Central memory CD4-positive, alpha-beta T cell (primary cell): ENCODE results near the gene GNB1.
A peak's percentile ranks its signal among the peaks of the same experiment; 100 is the strongest.
"Not testable (repeated sequence)": the region's sequence is repeated elsewhere in the genome, so short reads cannot be mapped to it uniquely, and the experiment has no call there.

Experiments
- DNase-seq: peaks from one replicate; pipeline ENCODE4 v3.0.0; 2022

The GNB1 gene

DNA sequence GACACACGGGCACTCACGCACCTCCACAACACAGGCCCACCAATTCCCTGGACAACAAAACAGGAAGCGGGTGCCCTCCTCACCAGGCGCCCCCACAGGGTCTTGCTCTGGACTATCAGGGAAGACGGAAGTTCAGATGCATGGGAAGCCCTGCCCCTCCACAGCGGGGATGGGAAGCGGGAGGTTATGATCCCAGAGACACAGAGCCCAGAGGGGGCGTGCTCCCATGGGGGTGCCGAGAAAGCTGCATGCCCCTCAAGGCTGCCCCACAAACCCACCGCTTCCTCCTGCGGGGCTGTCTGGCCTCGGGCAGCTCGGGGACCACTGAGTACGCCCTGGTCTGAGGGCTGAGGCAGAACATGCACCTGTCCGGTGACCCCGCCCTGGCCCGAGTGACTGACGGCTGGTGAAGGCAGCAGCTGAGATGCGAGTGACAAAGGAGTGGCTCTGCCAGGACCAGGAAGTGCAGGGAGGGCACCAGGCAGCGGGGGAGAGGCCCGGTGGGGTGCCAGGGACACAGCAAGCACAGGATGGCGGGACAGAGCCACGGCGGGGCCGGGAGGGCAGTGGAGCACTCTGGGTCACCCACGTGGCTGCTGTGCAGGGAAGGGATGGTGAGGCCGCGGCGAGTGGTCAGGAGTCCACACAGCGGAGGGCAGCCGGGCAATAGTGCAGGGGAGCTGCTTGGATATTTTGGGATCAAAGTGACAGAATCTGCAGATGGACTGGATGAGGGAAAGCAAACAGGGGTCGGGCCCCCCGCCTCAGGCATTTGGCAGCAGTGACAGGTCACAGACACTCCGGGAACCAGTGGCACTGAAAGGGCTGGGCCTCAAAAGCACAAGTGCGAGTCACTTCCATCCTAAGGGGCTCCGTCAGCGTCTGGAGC lies 131.2 kb downstream of the GNB1 start:
- no peak for DNase-seq

DNA sequence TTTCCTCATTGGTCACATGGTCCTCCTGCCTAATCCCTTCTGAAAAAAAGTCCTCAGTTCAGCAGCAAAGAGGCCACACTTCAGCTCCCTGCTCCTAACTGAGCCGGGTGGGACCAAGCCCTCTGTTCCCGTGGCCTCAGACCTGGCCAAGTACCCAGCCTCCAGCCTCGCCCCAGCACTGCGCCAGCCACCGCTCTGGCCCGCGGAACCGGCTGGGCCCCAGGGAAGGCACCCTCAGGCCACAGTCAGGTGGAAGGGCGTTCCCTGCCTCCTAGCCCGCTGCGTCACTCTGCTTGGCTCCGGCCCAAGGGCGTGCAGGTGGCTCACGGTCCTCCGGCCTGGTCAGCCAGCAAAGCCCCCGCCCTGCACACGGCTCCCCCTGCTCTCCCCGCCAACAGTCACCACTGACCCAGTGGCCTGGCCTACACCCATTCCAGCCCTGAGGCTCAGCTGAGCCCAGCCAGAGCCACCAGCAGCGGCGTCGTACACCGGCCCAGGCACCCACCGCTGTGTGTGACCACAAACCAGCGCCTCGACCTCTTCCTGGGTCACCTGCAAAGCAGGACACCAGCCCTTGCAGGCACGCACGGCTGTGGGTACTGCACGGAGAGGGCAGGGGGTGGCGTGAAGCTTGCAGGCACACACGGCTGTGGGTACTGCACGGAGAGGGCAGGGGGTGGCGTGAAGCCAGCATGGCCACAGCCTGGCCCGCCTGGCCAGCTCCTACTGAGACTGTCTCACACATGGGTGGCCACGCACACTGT lies 132.0 kb downstream of the GNB1 start:
- DNase-seq = no peak

DNA sequence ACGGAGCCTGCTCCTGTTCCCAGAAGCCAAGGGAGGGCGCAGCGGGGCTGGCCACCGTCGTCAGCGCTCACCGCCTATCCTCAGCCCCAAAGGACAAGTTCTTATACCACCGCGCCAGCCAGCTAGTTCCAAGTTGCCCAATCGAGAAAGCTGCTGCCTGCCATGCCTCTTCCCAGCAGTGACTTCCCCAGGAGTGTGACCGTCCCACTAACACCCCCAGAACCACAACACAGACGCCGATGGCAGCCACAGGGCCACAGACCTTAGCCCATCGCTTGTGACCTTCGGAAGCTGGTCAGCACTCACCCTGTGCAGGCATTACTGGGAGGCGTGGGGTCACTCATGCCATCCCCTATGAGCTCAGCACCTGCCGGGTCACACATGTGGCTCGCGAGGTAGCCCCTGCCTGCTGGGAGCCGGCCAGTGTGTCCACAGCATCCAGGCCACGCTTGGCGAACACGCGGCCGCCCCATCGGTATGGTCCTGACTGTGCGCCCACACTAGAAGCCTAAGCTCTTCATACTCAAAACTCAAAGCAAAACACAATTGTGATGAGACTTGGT lies 132.7 kb downstream of the GNB1 start:
- no peak for DNase-seq

DNA sequence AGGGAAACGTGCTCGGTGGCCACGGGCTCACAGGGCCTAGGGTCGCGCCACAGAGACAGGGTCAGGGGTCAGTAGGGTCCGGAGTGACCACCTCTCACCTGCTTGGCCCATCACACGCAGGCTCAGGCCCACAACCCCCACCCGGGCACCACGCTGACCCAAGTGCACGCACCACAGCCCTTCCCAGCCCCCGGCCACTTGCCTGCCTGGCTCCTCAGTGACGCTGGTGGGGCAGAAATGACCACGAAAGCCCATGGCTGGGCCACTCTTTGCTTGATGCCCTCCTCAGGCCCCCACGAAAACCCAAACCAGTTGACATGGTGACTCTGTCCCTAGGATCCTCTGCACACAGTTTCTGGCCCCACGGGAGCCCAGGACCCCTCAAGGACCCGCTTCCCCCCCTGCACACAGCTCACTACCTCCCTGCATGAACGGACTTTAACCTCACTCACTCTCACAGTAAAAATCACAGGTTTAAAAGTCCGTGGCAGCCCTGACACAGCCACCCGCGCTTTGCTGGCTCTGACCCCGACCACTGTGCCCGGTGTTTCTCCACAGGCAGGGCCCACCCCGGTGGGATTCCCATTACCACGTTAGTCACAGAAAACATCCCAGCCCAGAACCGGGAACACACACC lies 133.3 kb downstream of the GNB1 start:
- DNase-seq = no peak

DNA sequence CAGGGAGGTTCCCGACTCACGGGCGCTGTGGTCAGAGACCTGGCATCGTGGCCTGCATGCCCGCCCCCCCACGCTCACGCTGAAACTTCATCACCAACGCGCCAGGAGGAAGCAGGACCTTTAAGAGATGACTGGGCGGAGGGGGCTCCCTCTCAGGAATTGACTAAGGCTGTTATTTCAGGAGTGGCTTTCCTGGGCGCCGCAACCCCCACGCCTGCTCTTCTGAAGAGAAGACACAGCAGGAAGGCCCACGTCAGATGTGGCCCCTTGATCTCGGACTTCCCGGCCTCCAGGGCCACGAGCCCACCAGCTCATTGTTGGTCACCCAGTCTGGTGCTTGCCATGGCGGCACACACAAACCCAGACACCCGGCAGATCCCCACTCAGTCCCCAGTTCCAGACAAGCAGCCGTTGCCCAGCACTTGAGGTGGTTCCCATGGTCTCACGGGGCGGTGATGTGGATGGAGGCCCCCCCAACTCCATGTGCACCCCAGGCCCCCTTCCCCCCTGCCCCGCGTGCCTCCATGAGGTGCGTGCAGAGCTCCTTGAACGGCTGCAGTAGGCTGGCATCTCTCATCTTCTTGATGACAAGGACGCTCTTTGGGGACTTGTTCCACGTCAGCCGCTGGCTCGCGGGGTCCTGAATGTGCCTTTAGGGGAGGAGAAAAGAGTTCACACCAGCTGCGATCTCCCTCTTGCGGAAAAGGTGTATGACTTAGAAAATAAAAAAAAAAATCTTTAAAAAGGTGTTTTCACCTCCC lies 134.0 kb downstream of the GNB1 start:
- DNase-seq = no peak

DNA sequence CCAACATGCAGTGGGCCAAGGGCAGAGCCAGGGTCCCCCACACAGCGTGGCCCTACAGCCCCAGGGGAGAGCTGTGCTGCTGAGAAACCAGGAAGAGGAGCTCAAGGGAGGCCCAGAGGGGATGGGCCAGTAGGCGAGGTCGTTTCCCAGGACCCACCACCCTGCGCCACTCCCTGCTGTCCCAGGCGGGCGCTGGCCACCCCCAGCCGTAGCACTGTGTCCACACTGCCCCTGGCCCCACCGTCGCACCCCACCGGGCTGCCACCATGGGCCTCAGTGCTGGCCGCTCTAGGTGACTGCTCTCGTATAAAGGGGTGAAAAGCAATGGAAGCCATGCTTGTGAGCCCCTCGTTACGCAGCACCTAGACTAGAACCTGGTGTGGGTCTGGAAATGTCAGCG lies 135.0 kb downstream of the GNB1 start:
- DNase-seq = no peak

DNA sequence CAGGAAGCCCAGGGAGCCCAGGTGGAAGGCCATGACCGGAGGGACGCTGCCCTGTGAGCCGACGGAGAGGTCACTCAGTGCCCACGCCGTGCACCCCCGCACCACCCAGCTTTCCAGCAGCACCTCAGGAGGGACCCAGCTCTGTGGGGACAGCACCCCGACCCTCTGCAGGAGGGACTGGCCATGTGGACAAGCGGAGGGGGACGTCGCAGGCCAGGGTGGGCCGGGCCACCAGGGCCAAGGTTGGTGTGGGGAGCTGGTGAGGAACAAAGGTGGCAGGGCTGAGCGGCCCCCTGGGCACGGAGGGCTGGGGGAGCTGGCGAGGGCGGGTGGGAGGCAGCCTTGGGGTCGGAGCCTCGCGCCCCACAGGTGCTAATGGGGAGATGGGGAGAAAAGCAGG lies 135.5 kb downstream of the GNB1 start:
- no peak for DNase-seq

DNA sequence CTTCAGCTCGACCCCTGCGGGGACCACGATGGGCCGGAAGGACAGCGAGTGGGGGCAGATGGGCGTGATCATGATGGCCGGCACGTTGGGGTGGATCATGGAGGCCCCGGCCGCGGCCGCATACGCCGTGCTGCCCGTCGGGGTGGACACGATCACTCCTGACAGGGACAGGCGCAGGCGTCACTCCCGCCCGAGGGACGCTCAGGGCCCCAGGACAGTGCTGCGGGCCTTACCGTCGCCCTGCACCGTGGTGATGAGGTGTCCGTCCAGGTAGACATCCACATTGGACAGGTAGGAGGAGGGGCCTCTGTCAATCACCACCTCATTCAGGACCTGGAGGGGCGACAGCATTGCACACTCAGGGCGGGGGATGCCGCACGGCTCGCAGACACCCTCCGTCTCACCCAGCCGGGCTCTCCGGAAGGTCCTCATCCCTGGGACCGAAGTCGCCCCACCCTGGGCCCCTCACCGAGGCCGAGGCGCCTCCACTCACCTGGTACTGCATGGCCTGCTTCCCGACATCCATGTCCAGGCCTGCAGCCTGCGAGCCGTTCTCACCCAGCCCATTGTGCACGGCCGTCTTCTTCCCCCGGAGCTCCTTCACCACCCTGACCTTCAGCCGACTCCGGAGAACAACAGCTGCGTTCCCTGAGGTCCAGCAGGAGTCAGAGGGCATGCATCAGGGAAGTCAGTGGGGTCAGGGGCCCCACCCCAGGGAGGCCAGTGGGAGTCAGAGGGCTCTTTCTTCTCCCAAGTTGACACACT lies 136.7 kb downstream of the GNB1 start:
- no peak for DNase-seq

DNA sequence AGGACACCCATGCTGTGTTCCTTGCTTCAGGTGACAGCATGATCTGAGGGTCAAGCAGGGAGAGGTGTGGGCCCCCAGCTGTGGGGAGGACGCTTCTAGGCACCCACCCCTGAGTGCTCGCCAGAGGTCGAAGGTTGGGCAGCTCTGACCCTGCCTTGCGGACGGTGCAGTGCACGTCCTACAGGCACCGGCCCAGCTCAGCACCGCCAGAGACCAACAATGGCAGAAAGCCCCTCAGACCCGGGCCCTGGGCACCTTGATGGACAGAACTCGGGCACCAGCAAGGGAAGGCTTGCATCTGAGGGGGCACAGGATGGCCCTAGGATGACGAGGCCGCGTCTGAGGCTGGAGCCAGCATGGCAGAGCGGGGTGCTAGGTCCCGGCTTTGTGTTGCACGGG lies 137.3 kb downstream of the GNB1 start:
- no peak for DNase-seq

DNA sequence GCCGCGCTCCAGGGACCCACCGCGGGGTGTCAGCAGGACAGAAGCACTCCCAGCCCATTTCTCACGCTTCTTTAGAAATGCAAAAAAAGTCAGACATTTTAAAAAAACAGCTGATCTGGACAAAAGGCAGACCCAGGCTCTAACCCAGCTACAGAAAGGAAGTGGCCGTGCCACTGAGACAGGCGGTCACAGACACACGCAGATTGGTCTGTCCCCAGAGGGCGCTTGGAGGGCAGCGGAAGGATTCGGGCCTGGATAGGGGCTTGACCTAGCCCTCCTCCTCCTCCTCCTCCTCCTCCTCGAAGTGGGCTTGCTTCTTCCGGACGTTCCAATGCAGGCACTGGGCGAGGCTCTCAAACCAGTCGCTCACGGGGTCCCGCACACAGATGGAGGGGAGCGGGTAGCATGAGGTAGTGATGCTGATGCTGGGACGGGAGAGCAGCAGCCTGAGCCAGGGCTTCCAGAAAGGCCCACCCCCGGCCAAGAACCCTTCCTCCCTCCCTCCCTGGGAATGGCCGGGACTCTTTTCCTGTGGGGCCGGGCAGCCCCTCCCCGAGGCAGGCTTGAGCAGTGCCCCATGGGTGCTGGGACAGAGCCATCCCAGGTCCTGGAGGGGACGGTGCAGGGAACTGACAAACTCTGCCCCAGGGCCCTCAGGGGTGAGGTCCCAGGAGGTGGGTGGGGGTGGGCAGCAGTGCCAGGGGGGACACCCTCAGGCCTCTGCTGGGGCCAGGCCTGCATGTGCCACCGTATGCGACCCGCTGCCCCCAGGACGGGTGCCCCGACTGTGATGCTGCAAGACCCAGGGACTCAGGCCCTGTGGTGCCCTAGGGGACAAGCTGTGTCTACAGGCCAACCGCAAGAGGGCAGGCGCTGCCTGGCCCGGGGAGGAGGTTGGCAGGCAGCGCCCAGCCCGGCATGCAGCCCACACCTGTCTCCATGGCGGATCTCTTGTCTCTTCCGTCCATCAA lies 138.0 kb downstream of the GNB1 start:
- no peak for DNase-seq

DNA sequence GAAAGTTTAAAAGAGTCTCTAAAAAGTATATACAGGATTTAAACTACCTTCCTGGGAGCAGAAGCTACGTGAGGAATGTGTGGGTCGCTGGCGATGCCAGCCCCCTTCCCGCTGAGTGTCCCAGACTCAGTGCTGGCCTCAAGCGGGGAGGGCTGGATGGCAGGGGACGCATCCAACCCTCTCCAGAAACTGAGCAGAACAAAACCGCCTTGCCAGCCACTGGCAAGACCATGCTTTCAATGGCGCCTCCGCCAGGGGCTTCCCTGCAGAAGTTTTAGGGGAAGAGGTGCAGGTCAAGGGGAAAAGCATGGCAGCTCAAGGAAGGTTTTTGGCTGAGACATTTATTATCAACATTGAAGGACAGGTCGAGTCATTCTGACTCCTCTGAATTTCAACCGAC lies 138.7 kb downstream of the GNB1 start:
- DNase-seq = no peak

DNA sequence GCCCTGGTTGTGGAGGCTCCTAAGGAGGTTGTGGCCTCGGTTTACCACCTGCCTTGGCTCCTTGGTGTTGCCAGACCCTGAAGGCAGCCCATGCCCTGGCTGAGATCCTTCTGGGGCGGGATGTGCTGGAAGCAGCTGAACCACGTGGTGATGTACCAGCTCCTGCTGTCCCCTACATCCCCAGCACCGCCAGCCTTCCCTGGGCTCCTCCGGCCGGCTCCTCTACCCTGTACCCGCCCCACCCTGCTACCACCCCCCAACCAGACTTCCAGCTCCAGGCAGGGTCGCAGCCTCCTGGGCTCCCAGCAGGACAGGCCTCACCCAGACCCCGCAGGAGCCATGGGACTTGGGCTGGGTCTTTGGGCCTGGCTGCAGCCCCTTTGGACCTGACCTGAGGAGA lies 140.9 kb downstream of the GNB1 start:
- DNase-seq = not testable (repeated sequence)

DNA sequence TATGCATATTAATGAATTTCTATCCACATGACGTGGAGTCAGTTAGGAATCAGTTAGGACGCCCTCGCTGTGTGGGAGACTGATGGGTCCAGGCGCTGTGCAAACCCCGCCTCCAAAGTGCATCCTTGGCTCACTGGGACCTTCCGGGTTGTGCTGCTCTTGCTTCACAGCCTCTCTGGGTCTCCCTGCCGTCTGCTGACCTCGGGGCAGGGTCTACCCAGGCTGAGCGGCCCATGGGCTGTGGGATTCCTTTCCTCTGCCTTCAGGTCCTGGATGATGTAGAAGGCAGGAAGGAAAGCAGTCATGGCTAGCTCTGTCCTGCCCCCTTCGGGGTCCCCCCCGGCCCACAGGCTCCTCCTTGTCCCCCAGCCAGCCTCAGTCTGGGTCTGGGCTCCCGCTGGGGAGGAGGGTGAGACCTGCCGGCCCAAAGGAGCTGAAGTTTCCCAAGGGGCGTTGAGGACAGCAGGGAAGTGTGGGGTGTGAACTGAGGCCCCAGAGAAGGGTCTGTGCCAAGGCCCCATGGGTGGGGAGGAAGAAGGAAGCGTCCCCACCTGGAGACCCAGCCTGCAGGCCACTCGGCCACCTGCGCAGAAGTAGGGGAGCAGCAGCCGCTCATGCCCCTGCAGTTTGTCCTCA lies 142.1 kb downstream of the GNB1 start:
- DNase-seq = no peak

DNA sequence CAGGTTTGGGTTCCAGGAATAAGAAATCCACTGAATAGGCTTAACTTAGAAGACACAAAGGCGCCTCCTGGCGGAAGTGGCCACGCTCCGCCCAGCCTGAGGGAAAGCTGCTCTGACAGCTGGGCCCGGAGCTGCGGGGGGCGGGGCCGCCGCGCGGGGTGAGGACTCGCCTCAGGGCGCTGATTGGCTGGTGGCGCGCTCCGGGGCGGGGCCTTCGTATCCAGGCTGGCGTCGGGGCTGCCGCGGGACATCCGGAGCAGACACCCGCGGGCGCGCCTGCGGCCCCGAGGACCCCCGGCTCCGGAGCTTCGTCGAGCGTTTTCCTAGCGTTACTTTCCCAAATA lies 144.3 kb downstream of the GNB1 start:
- DNase-seq = not testable (repeated sequence)

DNA sequence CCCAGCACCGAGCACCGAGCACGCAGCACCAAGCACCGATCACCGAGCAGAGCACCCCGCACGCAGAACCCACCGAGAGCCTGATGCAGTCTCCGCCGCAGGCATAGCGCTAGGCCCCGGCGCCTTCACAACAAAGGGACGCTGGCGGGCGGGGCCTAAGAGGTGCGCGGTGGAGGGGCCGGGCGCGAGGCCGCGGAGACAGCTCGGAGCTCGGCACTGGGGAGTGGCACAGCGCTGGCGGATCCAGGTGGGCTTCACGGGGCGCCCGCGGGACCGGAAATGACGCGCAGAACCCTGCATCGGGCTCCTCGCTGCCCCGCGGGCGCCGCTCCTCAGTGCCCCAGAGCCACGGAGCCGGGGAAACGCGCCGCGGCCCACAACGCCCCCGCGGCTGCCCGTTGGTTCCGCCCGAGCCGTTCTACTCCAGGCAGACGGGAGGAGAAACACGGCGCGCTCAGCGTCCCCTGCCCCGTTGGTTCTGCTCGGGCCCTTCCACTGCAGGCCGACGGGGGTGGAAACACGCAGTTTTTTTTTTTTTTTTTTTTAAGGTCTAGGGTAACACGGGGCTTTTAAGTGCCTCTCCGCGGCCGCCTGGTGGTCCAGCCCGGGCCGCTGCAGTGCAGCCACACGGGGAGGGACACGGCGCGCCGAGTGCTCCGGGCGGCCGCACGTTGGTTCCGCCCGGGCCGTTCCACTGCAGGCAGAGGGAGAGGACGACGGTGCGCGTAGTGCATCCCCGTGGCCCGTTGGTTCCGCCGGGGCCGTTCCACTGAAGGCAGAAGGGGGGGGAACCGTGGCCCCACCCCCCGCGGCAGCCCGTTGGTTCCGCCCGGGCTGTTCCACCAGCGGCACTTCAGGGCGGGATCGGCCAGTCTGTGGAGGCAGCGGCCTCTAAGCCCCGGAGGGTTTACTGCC lies 145.0 kb downstream of the GNB1 start:
- DNase-seq = peak; percentile 84

DNA sequence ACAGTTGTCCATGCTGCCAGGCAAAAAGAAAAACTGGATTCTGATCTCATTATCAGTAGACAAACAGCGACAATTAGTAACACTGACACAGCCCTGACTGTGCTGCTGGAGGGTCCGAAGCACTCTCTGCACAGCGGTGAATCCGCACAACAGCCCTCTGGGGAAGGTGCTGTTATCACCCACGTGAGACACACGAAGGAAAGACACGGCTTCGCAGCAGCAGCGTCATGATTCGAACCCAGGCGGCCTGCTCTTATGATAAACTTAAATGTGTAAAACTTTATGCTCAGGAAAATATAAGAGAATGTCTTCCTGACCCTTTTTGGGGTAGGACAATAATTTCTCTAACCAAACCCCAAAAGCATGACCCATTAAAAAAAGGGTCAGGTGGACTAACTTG lies 148.4 kb downstream of the GNB1 start:
- not testable (repeated sequence) for DNase-seq

DNA sequence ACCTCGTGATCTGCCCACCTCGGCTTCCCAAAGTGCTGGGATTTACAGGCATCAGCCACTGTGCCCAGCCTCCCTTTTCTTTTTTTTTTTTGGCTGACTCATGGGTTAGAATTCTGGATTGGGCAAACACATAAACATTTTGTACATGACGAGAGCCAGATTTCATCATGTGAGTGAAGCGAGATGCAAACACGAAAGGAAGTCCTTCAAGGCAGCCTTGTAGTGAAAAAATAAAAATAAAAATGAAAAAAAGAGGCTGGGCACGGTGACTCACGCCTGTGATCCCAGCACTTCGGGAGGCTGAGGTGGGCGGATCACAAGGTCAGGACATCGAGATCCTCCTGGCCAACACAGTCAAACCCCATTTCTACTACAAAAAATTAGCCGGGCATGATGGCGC lies 149.9 kb downstream of the GNB1 start:
- not testable (repeated sequence) for DNase-seq

DNA sequence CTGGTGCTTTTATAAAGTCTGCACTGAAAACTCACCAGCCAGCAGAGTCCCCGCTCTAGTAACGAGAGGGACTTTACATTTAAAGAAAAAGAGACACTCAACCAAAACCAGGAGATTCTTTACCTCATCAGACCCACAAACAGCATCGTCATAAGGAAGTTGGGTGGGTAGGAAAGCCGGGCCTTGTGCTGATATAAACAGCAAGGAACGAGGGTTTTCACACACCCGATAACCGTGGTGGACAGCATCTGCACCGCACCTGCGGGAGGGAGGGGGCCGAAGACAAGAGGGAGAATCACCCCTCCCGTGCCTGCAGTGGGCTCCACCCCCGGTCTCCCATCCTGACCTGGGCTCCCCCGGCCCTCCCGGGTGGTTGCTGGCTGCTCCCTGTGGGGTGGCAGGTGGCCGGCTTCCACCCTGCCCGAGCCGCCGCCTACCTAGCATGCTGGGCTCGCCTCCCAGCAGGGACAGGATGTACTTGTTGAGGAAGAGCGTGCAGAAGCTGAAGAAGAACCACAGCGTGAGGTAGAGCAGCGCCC lies 152.0 kb downstream of the GNB1 start:
- DNase-seq = not testable (repeated sequence)
